Measurements from ENCODE around the gene ANKRD53. TPM values are rescaled to one million over a fixed set of nuclear protein-coding genes. Genes with fewer than 3 reads are reported as not detected.

ANKRD53 gene
- polyA plus RNA-seq, 1 of the 3 experiments (the other 2 are of a cell fraction) = 0.58 TPM

GRCh38 chr2:70981866-70982810 is 3.7 kb downstream of the ANKRD53 start:
- Histone ChIP-seq H3K27me3 (ENCODE audit: insufficient read depth) (no peaks in the 10 kb centered on the region), H3K9me3 (no peaks in the 10 kb centered on the region), H2AFZ (ENCODE audit: low read depth) (no peak overlapping the region), H3K4me2 (no peak overlapping the region), H3K4me1 (ENCODE audit: control insufficient read depth in 1 of 2, insufficient read depth in 2 of 2, low read depth in 1 of 2, low read length in 1 of 2) (no peaks in the 10 kb centered on the region; a peak in 1 of 4 replicates), H4K20me1 (ENCODE audit: insufficient read depth) (no peaks in the 10 kb centered on the region), H3K4me3 (ENCODE audit: low read depth in 2 of 2, low read length in 1 of 2) (no peak overlapping the region), H3K9ac (no peak overlapping the region), H3K27ac (ENCODE audit: low read depth in 2 of 2, low read length in 1 of 2) (no peak overlapping the region), H3K9me2 (no peaks in the 10 kb centered on the region), H3K36me3 (replicated peaks in 1 of 2; ENCODE audit: control insufficient read depth in 1 of 2, insufficient read depth in 2 of 2, low read length in 1 of 2) (peaks cover 5 to 19% of the 10 kb centered on the region in 2 experiments), H3F3A (replicated peaks; ENCODE audit: insufficient read depth) (no peaks in the 10 kb centered on the region), H3K79me2 (ENCODE audit: insufficient read depth) (no peaks in the 10 kb centered on the region)
- POLR2A ChIA-PET = no interaction called here
- CTCF ChIA-PET = interaction anchor here (0.8 to 7.3 kb wide), 7 partner anchors 11 to 218 kb away, joined by 3 to 41 read pairs (median 4); no protein-coding TSS in a partner anchor
- TF ChIP-seq PBX3 (IDR thresholded peaks at IDR 0.05) (no peak), MEF2A (IDR thresholded peaks at IDR 0.05; ENCODE audit: borderline replicate concordance, low read depth) (no peak), TCF12 (IDR thresholded peaks at IDR 0.05) (no peak), RAD21 (IDR thresholded peaks at IDR 0.05; ENCODE audit: low read length) (no peak), FOXM1 (IDR thresholded peaks at IDR 0.05; ENCODE audit: low read depth) (no peak), SIN3A (IDR thresholded peaks at IDR 0.05; ENCODE audit: borderline replicate concordance, low read depth, low read length) (no peak), RCOR1 (IDR thresholded peaks at IDR 0.05; ENCODE audit: low read length) (no peak), TAF1 (IDR thresholded peaks at IDR 0.05; ENCODE audit: borderline replicate concordance, low read depth, low read length) (no peak), GATA2 (CRISPR knock-in tag; IDR thresholded peaks at IDR 0.05) (no peak), EP300 (IDR thresholded peaks at IDR 0.05; ENCODE audit: borderline replicate concordance in 1 of 2, low read depth in 1 of 2, low read length in 1 of 2) (no peak), YY1 (IDR thresholded peaks at IDR 0.05; ENCODE audit: low read depth) (no peak), IRF3 (IDR thresholded peaks at IDR 0.05; ENCODE audit: low read depth, low read length) (no peak)
- DNase-seq = no peak
- 91% methylated on average over 14 of the region's 14 CpGs for WGBS (ENCODE audit: low lambda C conversion rate)

GRCh38 chr2:70982971-70983370 is 4.5 kb downstream of the ANKRD53 start:
- no peak overlapping the region for H3K4me3 ChIP-seq (ENCODE audit: low read depth in 2 of 2, low read length in 1 of 2)
- no peaks in the 10 kb centered on the region for H3K9me3 ChIP-seq
- no peak overlapping the region for H3K4me2 ChIP-seq
- H3K27ac ChIP-seq (ENCODE audit: low read depth in 2 of 2, low read length in 1 of 2) = no peak overlapping the region
- H4K20me1 ChIP-seq (ENCODE audit: insufficient read depth) = no peaks in the 10 kb centered on the region
- POLR2A ChIA-PET = no interaction called here
- CTCF ChIA-PET = interaction anchor here (0.8 to 7.3 kb wide), 9 partner anchors 10 to 219 kb away, joined by 3 to 41 read pairs (median 4); no protein-coding TSS in a partner anchor
- no peaks in the 10 kb centered on the region for H3F3A ChIP-seq (replicated peaks; ENCODE audit: insufficient read depth)
- no peak for DNase-seq
- H3K27me3 ChIP-seq (ENCODE audit: insufficient read depth) = no peaks in the 10 kb centered on the region
- no peak overlapping the region for H2AFZ ChIP-seq (ENCODE audit: low read depth)
- H3K79me2 ChIP-seq (ENCODE audit: insufficient read depth) = no peaks in the 10 kb centered on the region
- TF ChIP-seq GABPA (IDR thresholded peaks at IDR 0.05; ENCODE audit: low read depth) (no peak), FOXJ3 (CRISPR knock-in tag; IDR thresholded peaks at IDR 0.05) (no peak), FOXM1 (IDR thresholded peaks at IDR 0.05; ENCODE audit: low read depth) (no peak), ZBTB33 (IDR thresholded peaks at IDR 0.05; ENCODE audit: borderline replicate concordance, low read depth) (no peak), NFIC (IDR thresholded peaks at IDR 0.05; ENCODE audit: borderline replicate concordance) (no peak), ELF1 (IDR thresholded peaks at IDR 0.05) (no peak), SMC3 (IDR thresholded peaks at IDR 0.05; ENCODE audit: low read depth, low read length) (no peak), CHD2 (IDR thresholded peaks at IDR 0.05; ENCODE audit: low read length, partially characterized antibody) (no peak)
- H3K36me3 ChIP-seq (replicated peaks in 1 of 2; ENCODE audit: control insufficient read depth in 1 of 2, insufficient read depth in 2 of 2, low read length in 1 of 2) = peaks cover 5 to 28% of the 10 kb centered on the region in 2 experiments
- H3K9ac ChIP-seq = no peak overlapping the region
- WGBS (ENCODE audit: low lambda C conversion rate) = 91% methylated on average over 3 of the region's 3 CpGs
- H3K9me2 ChIP-seq = no peaks in the 10 kb centered on the region
- H3K4me1 ChIP-seq (ENCODE audit: control insufficient read depth in 1 of 2, insufficient read depth in 2 of 2, low read depth in 1 of 2, low read length in 1 of 2) = no peaks in the 10 kb centered on the region
